Stimulated activated naive B cell treated with anti-CD40 and anti-IgM and Interleukin-4, amounts not matched to agents 10 μg/mL and 1 μg/mL and 100 μg/mL, for 72 hours (primary cell): ENCODE data around the gene OBSL1.

ENCODE experiments used
- ATAC-seq, 2 donors: fragments of 150-1000 bp; cut with Tn5 transposase; replicated peaks; 2 replicates each; pipeline ENCODE4 v1.10.0; 2021; ENCODE audit warnings: moderate library complexity in 1 of 2
- DNase-seq: peaks from one replicate; pipeline ENCODE4 v3.0.0; 2021
- H3K27ac Mint-ChIP-seq: one replicate; pipeline ENCODE4 v1.8.0; 2022; ENCODE audit warnings: mild to moderate bottlenecking, mixed read lengths
- H3K27me3 Mint-ChIP-seq, 2 donors: one replicate each; pipeline ENCODE4 v1.8.0; 2022; ENCODE audit warnings: mixed read lengths in 2 of 2
- H3K36me3 Mint-ChIP-seq, 2 donors: one replicate each; pipeline ENCODE4 v1.8.0; 2022; ENCODE audit warnings: mixed read lengths in 2 of 2, mild to moderate bottlenecking in 1 of 2
- H3K4me1 Mint-ChIP-seq, 2 donors: one replicate each; pipeline ENCODE4 v1.8.0; 2022; ENCODE audit warnings: mixed read lengths in 2 of 2, mild to moderate bottlenecking in 1 of 2
- H3K4me3 Mint-ChIP-seq, 2 donors: one replicate each; pipeline ENCODE4 v1.8.0; 2022; ENCODE audit warnings: mild to moderate bottlenecking in 2 of 2, mixed read lengths in 2 of 2, moderate library complexity in 1 of 2
- H3K9me3 Mint-ChIP-seq, 2 donors: one replicate each; pipeline ENCODE4 v1.8.0; 2022; ENCODE audit warnings: mixed read lengths in 2 of 2, mild to moderate bottlenecking in 1 of 2

Gene OBSL1

DNA sequence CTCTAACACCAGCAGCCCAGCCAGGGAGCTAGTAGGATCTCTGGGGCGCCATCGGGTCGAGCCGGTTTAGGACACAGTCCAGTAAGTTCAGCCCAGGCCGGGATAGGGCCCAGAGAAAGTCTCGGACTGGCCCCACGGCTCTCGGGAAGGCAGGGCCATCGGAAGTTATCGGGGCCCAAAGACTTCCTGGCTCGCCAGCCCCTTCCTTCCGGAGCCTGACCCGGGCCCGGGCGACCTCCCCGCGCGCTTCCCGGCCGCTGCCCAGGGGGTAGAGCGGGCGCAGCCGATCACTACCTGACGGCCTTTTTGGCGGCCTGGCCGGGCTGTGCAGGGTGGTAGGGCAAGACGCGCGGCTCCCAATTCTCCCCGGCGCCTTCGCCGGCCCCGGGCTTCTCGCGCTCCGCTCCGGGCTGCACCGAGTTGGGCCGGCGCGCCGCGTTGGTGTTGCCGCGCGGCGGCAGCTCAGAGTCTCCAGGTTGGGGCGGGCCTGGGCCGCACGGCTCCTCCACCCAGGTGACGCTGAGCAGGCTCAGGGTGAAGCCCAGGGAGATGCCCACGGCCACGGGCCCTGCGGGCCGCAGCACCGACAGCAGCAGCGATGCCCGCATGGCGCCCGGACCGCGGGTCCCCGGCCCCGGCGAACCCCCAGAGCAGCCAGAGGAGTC, 28.3 kb downstream of the OBSL1 start:
- H3K9me3 Mint-ChIP-seq, result no peaks in the 10 kb centered on the region
- H3K4me1 Mint-ChIP-seq, result peaks cover 14 to 29% of the 10 kb centered on the region in 2 donors
- peaks cover 21 to 34% of the 10 kb centered on the region in 2 donors for H3K36me3 Mint-ChIP-seq
- DNase-seq (peak; percentile 12), ATAC-seq (peak; percentile 58 to 59)
- peak overlapping the region; percentile 83 to 84 for H3K4me3 Mint-ChIP-seq
- peaks cover 55 to 86% of the 10 kb centered on the region in 2 donors for H3K27me3 Mint-ChIP-seq
- H3K27ac Mint-ChIP-seq, result no peak overlapping the region

DNA sequence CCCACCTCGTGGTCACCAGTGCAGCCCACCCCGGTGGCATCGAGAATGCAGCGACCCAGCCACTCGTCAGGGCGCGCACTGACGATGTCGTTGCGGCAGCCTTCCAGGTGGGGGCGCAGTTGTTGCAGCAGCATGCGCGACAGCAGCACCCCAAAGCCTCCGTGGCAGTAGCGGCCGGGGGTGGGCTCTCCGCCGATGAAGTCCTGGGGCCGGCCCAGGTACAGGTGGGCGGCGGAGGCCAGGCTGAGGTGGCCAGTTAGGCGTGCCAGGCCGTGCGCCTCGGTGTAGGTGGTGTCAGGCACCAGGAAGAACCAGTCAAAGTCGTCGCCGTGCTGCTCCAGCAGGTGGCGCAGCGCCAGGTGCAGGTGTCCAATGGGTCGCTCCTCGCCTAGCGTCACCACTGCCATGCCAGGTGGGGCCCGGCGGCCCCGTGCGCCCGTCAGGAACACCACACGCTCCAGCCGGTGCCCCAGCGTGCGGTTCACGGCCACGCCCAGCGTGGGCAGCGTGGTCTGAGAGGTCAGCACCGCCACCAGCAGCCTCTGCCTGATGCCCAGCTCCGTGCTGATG, 29.6 kb downstream of the OBSL1 start:
- peak; percentile 65 to 72 for ATAC-seq
- peak; percentile 82 for DNase-seq
- Mint-ChIP-seq H3K4me1 (peaks cover 14 to 29% of the 10 kb centered on the region in 2 donors), H3K4me3 (peak overlapping the region; percentile 29 to 64), H3K9me3 (no peaks in the 10 kb centered on the region), H3K36me3 (peaks cover 24 to 36% of the 10 kb centered on the region in 2 donors), H3K27me3 (peaks cover 50 to 88% of the 10 kb centered on the region in 2 donors), H3K27ac (no peak overlapping the region)

DNA sequence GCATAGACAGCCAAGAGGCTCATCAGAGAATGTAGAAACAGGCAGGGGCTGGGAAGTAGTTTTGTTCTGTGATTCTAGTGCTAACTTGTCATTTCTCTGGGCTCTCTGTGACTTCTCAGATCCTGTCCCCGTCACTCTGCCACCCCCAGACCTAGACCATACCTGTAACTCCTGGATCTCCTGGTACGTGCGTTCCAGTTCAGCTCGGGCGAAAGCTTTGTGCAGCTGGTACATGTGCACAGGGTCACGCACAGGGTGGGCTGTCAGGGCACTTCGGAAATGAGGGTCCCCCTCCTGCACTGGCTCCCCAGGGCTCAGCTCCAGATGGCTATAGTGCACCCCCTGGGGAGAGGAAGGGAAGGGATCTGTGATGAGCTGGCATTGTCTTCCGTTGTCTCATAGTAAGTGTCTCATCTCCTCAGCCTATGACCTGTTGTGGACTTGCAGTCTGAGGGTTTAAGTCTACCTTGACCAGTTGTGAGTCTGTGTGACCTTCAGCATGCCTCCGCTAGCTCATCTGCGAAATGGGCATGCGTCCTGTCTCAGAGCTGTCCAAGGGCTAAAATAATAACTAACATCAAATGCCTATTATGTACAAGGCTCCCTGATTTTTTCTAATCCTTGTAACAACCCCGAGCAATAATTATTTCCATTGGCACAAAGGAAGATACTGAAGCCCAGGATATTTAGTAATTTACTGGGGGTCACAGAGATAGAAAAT, 30.4 kb downstream of the OBSL1 start:
- H3K36me3 Mint-ChIP-seq, result peaks cover 24 to 36% of the 10 kb centered on the region in 2 donors
- peak overlapping the region; percentile 3 for H3K27ac Mint-ChIP-seq
- H3K9me3 Mint-ChIP-seq, result no peaks in the 10 kb centered on the region
- H3K4me3 Mint-ChIP-seq, result no peak overlapping the region
- H3K4me1 Mint-ChIP-seq, result peaks cover 14 to 29% of the 10 kb centered on the region in 2 donors
- DNase-seq, result no peak
- peaks cover 49 to 88% of the 10 kb centered on the region in 2 donors for H3K27me3 Mint-ChIP-seq
- no peak for ATAC-seq

DNA sequence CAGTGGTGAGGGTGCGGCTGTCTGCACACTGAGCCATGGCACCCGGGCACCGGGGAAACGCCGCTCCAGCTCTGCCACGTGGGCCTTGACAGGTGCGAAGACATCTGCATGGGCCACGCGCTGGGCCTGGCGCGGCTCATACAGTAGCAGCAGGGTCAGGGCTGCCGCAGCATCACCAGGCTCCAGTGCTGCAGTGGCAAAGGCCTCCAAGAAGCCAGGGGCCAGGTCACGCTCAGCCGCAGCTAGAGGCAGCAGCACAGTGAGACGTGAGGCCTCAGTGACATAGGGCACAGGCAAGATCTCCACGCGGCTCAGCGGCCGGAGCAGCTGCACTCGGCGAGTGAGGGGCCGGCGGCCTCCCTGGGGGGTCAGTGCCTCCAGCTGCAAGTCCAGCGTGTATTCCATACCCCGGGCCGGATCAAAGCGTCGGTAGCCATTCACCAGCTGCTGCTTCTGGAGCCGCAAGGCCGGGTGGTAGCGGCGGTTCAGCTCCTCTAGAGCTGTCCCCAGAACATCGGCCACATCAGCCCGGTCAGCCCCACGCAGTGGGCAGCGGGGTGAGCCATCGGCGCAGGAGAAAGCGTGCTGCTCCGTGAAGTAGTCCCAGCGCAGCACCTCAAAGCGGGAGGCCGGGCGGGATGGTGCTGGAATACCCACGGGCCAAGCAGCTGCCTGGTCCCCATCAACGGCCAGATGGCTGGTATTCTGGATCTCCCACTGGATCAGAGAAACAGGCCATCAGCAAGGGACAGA, 31.2 kb downstream of the OBSL1 start:
- Mint-ChIP-seq H3K9me3 (no peaks in the 10 kb centered on the region), H3K4me1 (peaks cover 14 to 29% of the 10 kb centered on the region in 2 donors), H3K27me3 (peaks cover 54 to 88% of the 10 kb centered on the region in 2 donors), H3K36me3 (peaks cover 24 to 36% of the 10 kb centered on the region in 2 donors), H3K27ac (no peak overlapping the region), H3K4me3 (no peak overlapping the region)
- DNase-seq (no peak), ATAC-seq (no peak)

DNA sequence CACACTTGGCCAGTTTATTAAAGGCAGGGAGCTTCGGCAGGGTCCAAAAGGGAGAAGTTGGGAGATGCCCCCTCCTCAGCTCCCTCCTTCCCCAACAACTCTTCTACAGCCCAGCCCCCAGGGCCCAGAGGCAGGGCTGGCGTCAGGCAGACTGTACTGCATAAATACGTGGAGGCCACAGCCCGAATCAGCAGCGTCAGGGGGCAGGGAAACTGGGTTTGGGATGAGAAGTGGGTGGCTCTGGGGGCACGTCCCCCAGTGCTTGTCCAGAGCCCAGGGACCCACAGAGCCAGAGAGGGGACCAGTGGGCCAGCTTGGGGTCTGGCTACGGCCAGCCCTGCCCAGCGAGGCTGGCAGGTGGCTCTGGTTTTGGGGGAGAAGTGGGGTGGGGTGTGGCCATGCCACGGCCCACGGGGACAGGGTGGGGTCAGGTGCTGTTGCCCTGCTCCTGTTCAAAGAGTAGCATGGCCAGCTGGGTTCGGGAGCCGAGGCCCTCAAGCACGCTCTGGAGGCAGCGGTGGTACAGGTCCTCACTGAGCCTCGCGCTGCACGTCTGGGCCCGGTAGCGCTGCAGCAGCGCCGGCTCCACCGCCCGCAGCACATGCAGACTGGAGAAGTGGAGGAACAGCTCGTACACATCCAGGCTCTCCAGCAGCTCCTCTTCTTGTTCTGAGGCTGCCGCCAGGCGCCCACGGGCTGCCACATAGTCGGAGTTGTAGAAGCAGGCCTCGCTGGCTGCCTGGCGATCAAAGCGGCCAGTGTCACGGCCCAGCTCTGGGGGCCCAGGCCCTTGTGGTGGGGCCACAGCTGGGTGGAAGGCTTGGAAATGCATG, 32.2 kb downstream of the OBSL1 start:
- no peak overlapping the region for H3K4me3 Mint-ChIP-seq
- H3K4me1 Mint-ChIP-seq, result peaks cover 7 to 20% of the 10 kb centered on the region in 2 donors
- H3K27me3 Mint-ChIP-seq, result peaks cover 46 to 80% of the 10 kb centered on the region in 2 donors
- ATAC-seq (no peak), DNase-seq (no peak)
- H3K27ac Mint-ChIP-seq, result no peak overlapping the region
- no peaks in the 10 kb centered on the region for H3K9me3 Mint-ChIP-seq
- peaks cover 24 to 36% of the 10 kb centered on the region in 2 donors for H3K36me3 Mint-ChIP-seq

DNA sequence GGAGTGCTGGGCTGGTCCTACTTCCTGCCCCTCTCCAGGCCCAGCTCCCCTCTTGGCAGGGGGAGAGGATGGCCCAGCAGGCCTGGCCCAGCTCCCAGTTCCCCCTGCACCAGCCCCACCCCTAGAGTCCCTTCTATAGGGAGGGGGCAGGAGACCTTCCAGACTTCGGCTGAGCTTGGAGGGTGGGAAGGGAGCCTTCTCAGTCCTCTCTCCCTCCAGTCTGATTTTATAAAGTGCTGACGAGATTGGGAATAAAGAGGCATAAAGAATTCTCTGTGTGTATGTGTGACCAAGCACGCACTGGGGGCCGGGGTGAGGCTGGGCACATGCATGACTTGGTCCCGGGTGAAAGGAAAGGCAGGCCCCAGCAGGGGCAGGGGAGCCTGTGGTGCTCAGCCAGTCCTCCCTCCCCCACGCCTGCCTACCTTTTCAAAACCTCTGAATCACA, 32.8 kb downstream of the OBSL1 start:
- H3K4me1 Mint-ChIP-seq, result peaks cover 7 to 19% of the 10 kb centered on the region in 2 donors
- peaks cover 24 to 36% of the 10 kb centered on the region in 2 donors for H3K36me3 Mint-ChIP-seq
- peaks cover 47 to 80% of the 10 kb centered on the region in 2 donors for H3K27me3 Mint-ChIP-seq
- DNase-seq (no peak), ATAC-seq (no peak)
- H3K9me3 Mint-ChIP-seq, result no peaks in the 10 kb centered on the region
- no peak overlapping the region for H3K27ac Mint-ChIP-seq
- H3K4me3 Mint-ChIP-seq, result no peak overlapping the region

DNA sequence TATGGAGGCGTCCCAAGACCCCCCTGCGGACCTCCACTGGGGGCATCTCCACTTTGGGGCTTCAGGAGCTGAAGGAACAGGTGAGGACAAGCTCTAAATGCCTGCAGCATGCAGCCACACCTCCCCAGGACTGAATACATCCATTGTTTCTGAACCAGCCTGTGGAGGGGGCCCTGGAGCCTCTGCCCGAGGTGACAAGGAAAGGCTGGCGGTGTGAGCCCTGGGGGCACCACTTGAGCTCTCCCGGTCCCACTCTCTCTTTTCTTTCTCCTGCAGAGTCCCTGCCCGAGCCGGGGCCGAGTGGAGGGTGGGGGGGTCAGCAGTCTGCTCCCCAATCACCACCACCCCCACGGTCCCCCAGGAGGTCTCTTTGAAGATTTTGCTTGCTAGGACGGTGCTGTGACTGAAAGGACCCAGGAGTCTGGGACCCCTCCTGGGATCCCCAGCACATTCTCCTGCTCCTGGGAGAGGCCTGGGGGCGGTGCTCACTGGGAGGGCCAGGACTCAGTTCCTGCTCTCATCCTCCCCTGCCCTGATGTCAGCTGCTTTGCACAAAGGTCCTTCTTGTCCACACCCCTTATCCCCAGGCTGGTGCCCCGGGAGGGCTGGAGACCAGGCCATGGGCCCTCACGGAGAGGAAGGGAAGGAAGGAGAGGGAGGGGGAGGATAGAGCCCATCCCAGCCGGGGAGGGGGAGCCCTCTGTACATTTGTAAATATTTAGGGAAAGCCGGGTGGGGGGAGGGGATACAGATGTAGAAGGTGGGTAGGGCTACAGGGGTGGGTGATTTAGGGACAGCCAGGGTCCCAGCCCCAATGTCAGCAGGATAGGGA, 33.5 kb downstream of the OBSL1 start:
- Mint-ChIP-seq H3K36me3 (peaks cover 24 to 36% of the 10 kb centered on the region in 2 donors), H3K4me1 (peaks cover 7 to 17% of the 10 kb centered on the region in 2 donors), H3K4me3 (no peak overlapping the region), H3K27ac (no peak overlapping the region), H3K9me3 (no peaks in the 10 kb centered on the region), H3K27me3 (peaks cover 51 to 86% of the 10 kb centered on the region in 2 donors)
- no peak for ATAC-seq
- no peak for DNase-seq

DNA sequence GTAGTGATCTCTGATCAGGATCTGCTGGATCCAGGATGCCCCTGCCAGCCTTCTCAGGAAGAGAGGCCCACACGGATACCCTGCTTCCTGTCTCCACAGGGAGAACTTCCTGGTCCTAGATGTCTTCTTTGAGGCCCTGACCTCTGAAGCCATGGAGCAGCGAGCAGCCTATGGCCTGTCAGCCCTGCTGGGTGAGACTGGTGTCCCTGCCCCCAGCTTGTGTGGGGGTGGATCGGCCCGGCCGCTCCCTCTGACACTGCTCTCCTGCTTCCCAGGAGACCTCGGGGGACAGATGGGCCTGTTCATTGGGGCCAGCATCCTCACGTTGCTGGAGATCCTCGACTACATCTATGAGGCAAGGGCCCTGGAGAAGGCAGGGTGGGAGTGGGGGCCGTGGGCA, 34.4 kb downstream of the OBSL1 start:
- Mint-ChIP-seq H3K27ac (no peak overlapping the region), H3K9me3 (no peaks in the 10 kb centered on the region), H3K27me3 (peaks cover 57 to 83% of the 10 kb centered on the region in 2 donors), H3K36me3 (peaks cover 24 to 36% of the 10 kb centered on the region in 2 donors), H3K4me1 (peaks cover 2 to 8% of the 10 kb centered on the region in 2 donors), H3K4me3 (no peak overlapping the region)
- ATAC-seq (no peak), DNase-seq (no peak)

DNA sequence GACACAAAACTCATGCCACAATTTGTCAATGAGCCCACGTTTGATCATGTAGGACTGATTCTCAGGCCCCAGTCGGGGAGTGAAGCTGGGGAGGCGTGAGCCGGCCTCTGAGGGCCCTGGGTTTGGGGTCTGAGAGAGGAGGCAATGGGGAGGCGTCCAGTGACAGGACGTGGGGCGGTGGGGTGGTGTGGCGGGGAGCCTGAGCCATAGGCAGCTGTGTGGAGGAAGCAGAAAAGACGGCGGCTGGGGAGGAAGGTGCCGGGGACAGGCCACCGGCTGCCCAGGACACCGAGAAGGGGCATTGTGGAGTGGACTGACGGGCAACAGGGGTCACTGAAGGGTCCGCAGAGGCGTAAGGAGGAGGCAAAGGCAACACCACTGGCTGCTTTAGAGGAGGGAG, 34.9 kb downstream of the OBSL1 start:
- peaks cover 23 to 34% of the 10 kb centered on the region in 2 donors for H3K36me3 Mint-ChIP-seq
- no peak for ATAC-seq
- DNase-seq, result no peak
- H3K9me3 Mint-ChIP-seq, result no peaks in the 10 kb centered on the region
- H3K27ac Mint-ChIP-seq, result no peak overlapping the region
- no peak overlapping the region for H3K4me3 Mint-ChIP-seq
- peaks cover 1 to 3% of the 10 kb centered on the region in 2 donors for H3K4me1 Mint-ChIP-seq
- peaks cover 60 to 83% of the 10 kb centered on the region in 2 donors for H3K27me3 Mint-ChIP-seq

DNA sequence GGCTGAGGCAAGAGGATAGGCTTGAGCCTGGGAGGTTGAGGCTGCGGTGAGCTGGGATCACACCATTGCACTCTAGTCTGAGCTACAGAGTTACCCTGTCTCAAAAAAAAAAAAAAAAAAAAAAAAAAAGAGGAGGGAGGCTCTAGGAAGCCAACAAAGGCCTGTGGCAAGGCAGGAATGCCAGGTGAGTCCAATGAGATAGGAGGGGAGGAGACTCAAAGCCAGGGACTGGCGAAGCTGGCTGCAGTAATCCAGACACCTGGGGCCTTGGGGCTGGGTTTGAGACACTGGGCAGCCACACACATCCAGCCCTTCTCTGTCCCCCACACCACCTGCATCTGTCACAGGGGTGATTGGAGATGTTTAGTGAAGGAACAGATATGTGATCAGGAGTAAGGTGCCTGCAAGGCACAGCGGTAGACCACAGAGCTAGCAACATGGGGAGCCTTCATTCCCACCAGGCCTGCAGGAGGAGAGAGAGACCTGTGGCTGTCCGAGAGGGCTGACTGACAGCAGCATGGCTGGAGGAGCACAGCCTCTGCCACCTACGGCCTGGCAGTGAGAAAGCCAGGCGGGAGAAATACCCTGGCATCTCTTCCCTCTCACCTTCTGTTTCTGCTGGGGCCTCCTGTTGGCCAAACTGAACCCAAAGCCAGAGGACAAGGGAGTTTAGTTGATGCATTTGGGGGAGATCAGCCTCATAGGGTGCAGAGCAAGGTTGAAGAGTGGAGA, 37.2 kb downstream of the OBSL1 start:
- DNase-seq (no peak), ATAC-seq (no peak)
- peaks cover 66 to 83% of the 10 kb centered on the region in 2 donors for H3K27me3 Mint-ChIP-seq
- H3K4me3 Mint-ChIP-seq, result no peak overlapping the region
- no peak overlapping the region for H3K27ac Mint-ChIP-seq
- H3K36me3 Mint-ChIP-seq, result peaks cover 10 to 13% of the 10 kb centered on the region in 2 donors
- H3K9me3 Mint-ChIP-seq, result no peaks in the 10 kb centered on the region
- peaks cover 3 to 8% of the 10 kb centered on the region in 2 donors for H3K4me1 Mint-ChIP-seq

DNA sequence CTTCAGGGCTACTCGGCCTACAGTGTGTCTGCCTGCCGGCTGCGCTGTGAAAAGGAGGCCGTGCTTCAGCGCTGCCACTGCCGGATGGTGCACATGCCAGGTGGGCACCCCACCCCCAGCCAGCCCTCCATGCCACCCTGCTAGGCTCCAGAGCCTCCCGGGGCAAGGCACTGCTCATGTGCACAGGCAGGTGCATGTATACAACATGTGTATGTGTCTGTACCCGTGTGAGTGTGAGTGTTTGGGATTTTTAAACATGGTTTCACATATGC, 39.0 kb downstream of the OBSL1 start:
- peaks cover 3 to 4% of the 10 kb centered on the region in 2 donors for H3K36me3 Mint-ChIP-seq
- H3K4me3 Mint-ChIP-seq, result no peak overlapping the region
- H3K27ac Mint-ChIP-seq, result no peak overlapping the region
- peaks cover 3 to 8% of the 10 kb centered on the region in 2 donors for H3K4me1 Mint-ChIP-seq
- DNase-seq (no peak), ATAC-seq (no peak)
- H3K9me3 Mint-ChIP-seq, result no peaks in the 10 kb centered on the region
- H3K27me3 Mint-ChIP-seq, result peaks cover 69 to 84% of the 10 kb centered on the region in 2 donors

DNA sequence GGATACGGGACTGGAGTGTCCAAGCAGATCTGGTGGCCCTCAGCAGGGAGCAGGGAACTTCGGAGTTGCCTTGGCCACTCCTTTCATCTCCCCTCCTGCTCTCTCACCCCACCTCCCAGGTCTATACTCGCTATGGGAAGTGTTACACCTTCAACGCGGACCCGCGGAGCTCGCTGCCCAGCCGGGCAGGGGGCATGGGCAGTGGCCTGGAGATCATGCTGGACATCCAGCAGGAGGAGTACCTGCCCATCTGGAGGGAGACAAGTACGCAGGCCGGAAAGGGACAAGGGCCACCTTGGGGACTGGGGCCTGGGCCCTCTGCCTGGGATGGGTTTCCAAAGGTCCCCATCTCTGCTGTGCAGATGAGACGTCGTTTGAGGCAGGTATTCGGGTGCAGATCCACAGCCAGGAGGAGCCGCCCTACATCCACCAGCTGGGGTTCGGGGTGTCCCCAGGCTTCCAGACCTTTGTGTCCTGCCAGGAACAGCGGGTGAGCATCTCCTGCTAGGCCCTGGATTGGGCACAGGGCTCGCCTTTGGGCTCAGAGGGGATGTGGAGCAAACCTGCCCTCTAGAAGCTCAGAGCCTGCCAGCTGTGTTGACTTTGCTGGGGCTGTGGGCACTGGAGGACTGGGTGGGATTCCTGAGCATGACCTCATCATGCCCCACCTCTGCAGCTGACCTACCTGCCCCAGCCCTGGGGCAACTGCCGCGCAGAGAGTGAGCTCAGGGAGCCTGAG, 39.5 kb downstream of the OBSL1 start:
- H3K9me3 Mint-ChIP-seq, result no peaks in the 10 kb centered on the region
- peaks cover 3 to 8% of the 10 kb centered on the region in 2 donors for H3K4me1 Mint-ChIP-seq
- no peak overlapping the region for H3K4me3 Mint-ChIP-seq
- H3K36me3 Mint-ChIP-seq, result no peaks in the 10 kb centered on the region
- no peak for ATAC-seq
- DNase-seq, result no peak
- peaks cover 69 to 84% of the 10 kb centered on the region in 2 donors for H3K27me3 Mint-ChIP-seq
- H3K27ac Mint-ChIP-seq, result no peak overlapping the region
